ENCODE data around the gene PHKG2. TPM values are rescaled to one million over a fixed set of nuclear protein-coding genes. Genes with fewer than 3 reads are reported as not detected.

Gene PHKG2
- total and polyA plus RNA-seq, 2 experiments from 2014 or later = 35.1 to 52.1 TPM

DNA sequence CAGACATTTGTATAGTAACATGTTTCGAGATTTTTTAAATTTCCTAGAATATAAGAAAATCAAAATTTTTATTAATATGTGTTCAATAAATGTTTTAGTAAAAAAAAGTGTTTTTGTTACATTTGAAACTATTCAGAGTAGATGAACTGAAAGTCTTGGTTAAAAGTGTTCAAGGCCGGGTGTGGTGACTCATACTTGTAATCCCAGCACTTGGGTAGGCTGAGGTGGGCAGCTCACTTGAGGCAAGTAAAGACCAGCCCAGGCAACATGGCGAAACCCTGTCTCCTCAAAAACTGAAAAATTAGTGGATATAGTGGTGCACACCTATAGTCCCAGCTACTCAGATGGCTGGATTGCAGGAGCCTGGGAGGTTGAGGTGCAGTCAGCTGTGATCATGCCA lies 16.8 kb upstream of the PHKG2 start:
- Histone ChIP-seq H3K9me3 (ENCODE audit: low read depth) (no peaks in the 10 kb centered on the region), H3K4me1 (ENCODE audit: low read depth) (no peaks in the 10 kb centered on the region), H3K4me3 (no peak overlapping the region), H3K27ac (no peak overlapping the region), H3K27me3 (no peaks in the 10 kb centered on the region), H3K36me3 (peaks cover 53% of the 10 kb centered on the region)
- DNase-seq (ENCODE audit: low read depth in 1 of 2, low spot score in 1 of 2) = no peak
- TF ChIP-seq, protein P1, sequence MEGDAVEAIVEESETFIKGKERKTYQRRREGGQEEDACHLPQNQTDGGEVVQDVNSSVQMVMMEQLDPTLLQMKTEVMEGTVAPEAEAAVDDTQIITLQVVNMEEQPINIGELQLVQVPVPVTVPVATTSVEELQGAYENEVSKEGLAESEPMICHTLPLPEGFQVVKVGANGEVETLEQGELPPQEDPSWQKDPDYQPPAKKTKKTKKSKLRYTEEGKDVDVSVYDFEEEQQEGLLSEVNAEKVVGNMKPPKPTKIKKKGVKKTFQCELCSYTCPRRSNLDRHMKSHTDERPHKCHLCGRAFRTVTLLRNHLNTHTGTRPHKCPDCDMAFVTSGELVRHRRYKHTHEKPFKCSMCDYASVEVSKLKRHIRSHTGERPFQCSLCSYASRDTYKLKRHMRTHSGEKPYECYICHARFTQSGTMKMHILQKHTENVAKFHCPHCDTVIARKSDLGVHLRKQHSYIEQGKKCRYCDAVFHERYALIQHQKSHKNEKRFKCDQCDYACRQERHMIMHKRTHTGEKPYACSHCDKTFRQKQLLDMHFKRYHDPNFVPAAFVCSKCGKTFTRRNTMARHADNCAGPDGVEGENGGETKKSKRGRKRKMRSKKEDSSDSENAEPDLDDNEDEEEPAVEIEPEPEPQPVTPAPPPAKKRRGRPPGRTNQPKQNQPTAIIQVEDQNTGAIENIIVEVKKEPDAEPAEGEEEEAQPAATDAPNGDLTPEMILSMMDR (IDR thresholded peaks at IDR 0.05; ENCODE audit: low read depth, low read length) = no peak

DNA sequence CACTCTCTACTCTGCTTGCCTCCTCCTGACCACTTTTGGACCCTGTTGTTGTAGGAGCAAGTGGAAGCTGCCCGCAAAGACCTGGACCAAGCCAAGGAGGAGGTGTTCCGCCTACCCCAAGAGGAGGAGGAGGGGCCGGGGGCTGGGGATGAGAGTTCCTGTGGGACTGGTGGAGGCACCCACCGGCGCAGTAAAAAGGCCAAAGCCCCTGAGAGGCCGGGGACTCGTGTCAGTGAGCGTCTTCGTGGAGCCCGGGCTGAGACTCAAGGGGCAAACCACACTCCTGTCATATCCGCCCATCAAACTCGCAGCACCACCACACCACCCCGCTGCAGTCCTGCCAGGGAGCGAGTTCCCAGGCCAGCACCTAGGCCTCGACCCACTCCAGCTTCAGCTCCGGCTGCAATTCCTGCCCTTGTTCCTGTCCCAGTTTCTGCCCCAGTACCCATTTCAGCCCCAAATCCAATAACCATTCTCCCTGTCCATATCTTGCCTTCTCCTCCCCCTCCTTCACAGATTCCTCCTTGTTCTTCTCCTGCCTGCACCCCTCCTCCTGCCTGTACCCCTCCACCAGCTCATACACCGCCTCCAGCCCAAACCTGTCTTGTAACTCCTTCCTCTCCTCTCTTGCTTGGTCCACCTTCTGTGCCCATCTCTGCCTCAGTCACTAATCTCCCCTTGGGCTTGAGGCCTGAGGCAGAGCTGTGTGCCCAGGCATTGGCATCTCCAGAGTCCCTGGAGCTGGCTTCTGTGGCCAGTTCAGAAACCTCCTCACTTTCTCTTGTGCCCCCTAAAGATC lies 11.0 kb upstream of the PHKG2 start:
- H3K36me3 ChIP-seq = peaks cover 44% of the 10 kb centered on the region

DNA sequence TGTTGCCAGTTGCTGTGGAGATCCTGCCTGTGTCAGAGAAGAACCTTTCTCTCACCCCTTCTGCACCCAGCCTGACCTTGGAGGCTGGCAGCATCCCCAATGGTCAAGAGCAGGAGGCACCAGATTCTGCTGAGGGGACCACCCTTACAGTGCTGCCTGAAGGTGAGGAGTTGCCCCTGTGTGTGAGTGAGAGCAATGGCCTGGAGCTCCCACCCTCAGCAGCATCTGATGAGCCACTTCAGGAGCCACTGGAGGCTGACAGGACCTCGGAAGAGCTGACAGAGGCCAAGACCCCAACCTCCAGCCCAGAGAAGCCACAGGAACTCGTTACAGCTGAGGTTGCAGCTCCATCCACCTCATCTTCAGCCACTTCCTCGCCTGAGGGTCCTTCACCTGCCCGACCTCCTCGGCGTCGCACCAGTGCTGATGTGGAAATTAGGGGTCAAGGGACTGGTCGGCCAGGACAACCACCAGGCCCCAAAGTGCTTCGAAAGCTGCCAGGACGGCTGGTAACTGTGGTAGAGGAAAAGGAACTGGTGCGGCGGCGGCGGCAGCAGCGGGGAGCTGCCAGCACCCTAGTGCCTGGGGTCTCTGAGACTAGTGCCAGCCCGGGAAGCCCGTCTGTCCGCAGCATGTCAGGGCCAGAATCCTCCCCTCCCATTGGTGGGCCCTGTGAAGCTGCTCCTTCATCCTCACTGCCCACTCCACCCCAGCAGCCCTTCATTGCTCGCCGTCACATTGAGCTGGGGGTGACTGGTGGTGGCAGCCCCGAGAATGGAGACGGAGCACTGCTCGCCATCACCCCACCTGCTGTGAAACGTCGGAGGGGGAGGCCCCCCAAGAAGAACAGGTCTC lies 10.2 kb upstream of the PHKG2 start:
- no peaks in the 10 kb centered on the region for H3K4me1 ChIP-seq (ENCODE audit: low read depth)
- peaks cover 44% of the 10 kb centered on the region for H3K36me3 ChIP-seq
- H3K9me3 ChIP-seq (ENCODE audit: low read depth) = no peaks in the 10 kb centered on the region
- no peak overlapping the region for H3K4me3 ChIP-seq
- H3K27me3 ChIP-seq = no peaks in the 10 kb centered on the region
- H3K27ac ChIP-seq = no peak overlapping the region
- TF ChIP-seq, protein P1 (IDR thresholded peaks at IDR 0.05; ENCODE audit: low read depth, low read length) = no peak
- DNase-seq (ENCODE audit: low read depth in 1 of 2, low spot score in 1 of 2) = no peak

More for the DNA sequence above, 11.0 kb upstream of the PHKG2 start:
- Histone ChIP-seq H3K9me3 (ENCODE audit: low read depth) (no peaks in the 10 kb centered on the region), H3K27me3 (no peaks in the 10 kb centered on the region), H3K4me3 (no peak overlapping the region), H3K27ac (no peak overlapping the region), H3K4me1 (ENCODE audit: low read depth) (no peaks in the 10 kb centered on the region)
- TF ChIP-seq, protein P1 (IDR thresholded peaks at IDR 0.05; ENCODE audit: low read depth, low read length) = no peak
- DNase-seq (ENCODE audit: low read depth in 1 of 2, low spot score in 1 of 2) = no peak

DNA sequence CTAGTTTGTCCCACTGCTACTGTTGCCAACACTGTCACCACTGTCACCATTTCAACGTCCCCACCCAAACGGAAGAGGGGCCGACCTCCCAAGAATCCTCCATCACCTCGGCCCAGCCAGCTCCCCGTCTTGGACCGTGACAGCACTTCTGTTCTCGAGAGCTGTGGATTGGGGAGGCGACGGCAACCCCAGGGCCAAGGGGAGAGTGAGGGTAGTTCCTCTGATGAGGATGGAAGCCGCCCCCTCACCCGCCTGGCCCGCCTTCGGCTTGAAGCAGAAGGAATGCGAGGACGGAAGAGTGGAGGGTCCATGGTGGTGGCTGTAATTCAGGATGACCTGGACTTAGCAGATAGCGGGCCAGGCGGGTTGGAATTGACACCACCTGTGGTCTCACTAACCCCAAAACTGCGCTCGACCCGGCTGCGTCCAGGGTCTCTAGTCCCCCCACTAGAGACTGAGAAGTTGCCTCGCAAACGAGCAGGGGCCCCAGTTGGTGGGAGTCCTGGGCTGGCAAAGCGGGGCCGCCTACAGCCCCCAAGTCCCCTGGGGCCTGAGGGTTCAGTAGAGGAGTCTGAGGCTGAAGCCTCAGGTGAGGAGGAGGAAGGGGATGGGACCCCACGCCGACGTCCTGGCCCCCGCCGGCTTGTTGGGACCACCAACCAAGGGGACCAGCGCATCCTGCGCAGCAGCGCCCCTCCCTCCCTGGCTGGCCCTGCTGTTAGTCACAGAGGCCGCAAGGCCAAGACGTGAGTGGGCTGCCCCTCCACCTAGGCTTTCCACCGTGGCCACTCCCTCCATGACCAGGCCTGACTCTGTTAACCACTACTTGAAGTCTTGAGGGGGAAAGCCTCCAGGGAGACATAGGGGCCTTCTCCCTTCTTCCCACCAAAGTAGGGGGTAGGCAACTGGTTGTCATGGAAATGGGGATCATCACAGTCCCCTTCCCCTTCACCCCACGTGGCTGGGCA lies 9.0 kb upstream of the PHKG2 start:
- Histone ChIP-seq H3K27ac (no peak overlapping the region), H3K4me1 (ENCODE audit: low read depth) (no peaks in the 10 kb centered on the region), H3K27me3 (no peaks in the 10 kb centered on the region), H3K9me3 (ENCODE audit: low read depth) (no peaks in the 10 kb centered on the region), H3K4me3 (no peak overlapping the region), H3K36me3 (peaks cover 39% of the 10 kb centered on the region)
- TF ChIP-seq, protein P1 (IDR thresholded peaks at IDR 0.05; ENCODE audit: low read depth, low read length) = no peak
- DNase-seq (ENCODE audit: low read depth in 1 of 2, low spot score in 1 of 2) = no peak
